SK-N-SH (cell line): ENCODE data around the gene FAM43A. TPM values are rescaled to one million over a fixed set of nuclear protein-coding genes. Genes with fewer than 3 reads are reported as not detected.

ENCODE experiments used
- CTCF ChIA-PET: fragments of 300-600, 350-600 bp; formaldehyde crosslinking; extraction: SDS; loops from one replicate; lab custom pipeline; 2021; lab: Yijun Ruan, JAX
- POLR2A ChIA-PET: fragments of 350-600 bp; sonication (Branson Sonifier 250); formaldehyde crosslinking; extraction: SDS; loops from one replicate; lab custom pipeline; 2020; ENCODE audit warnings: antibody characterized with exemption, inconsistent platforms; lab: Yijun Ruan, JAX
- DNase-seq: peaks from one replicate; pipeline ENCODE4 v3.0.0; 2012
- H2AFZ ChIP-seq: fragments of 200-600 bp; sonication (generic); 2 replicates; pipeline ENCODE4 v1.8.1; 2016; ENCODE audit warnings: antibody characterized with exemption, mild to moderate bottlenecking, low read depth
- H3F3A ChIP-seq: fragments of 200-600 bp; sonication (generic); replicated peaks from 2 replicates; pipeline ENCODE3; 2016; ENCODE audit warnings: antibody characterized with exemption, mild to moderate bottlenecking; ENCODE audit not compliant: insufficient read depth
- H3K27ac ChIP-seq, 2 experiments: fragments of 200-500 bp in 1 of 2; fragments of 200-600 bp in 1 of 2; sonication (Bioruptor generic) in 1 of 2; sonication (generic), shearing (Covaris generic) in 1 of 2; 2 replicates each; pipeline versions ENCODE4 v1.5.1 to v1.6.1; 2014 to 2016; ENCODE audit warnings: low read depth in 2 of 2, inconsistent platforms in 1 of 2, low read length in 1 of 2, mild to moderate bottlenecking in 1 of 2, mixed read lengths in 1 of 2
- H3K27me3 ChIP-seq: fragments of 200-600 bp; sonication (generic), shearing (Covaris generic); 2 replicates; pipeline ENCODE4 v1.6.1; 2016; ENCODE audit warnings: mixed run types; ENCODE audit not compliant: insufficient read depth
- H3K36me3 ChIP-seq, 2 experiments: fragments of 200-500 bp in 1 of 2; fragments of 200-600 bp in 1 of 2; sonication (Bioruptor generic) in 1 of 2; sonication (generic) in 1 of 2; replicated peaks in 1 of 2; 2 replicates each; pipeline versions ENCODE3 to v1.5.1; 2014 to 2016; ENCODE audit warnings: low read length in 1 of 2, mild to moderate bottlenecking in 1 of 2; ENCODE audit not compliant: insufficient read depth in 2 of 2, control insufficient read depth in 1 of 2
- H3K4me1 ChIP-seq, 2 experiments: fragments of 200-500 bp in 1 of 2; fragments of 200-600 bp in 1 of 2; sonication (Bioruptor generic) in 1 of 2; sonication (generic), shearing (Covaris generic) in 1 of 2; 2 replicates each; pipeline versions ENCODE4 v1.5.1 to v1.6.1; 2014 to 2016; ENCODE audit warnings: low read depth in 1 of 2, low read length in 1 of 2, mixed run types in 1 of 2; ENCODE audit not compliant: insufficient read depth in 2 of 2, control insufficient read depth in 1 of 2
- H3K4me2 ChIP-seq: fragments of 200-600 bp; sonication (generic), shearing (Covaris generic); 2 replicates; pipeline ENCODE4 v1.6.1; 2017; ENCODE audit warnings: mixed run types
- H3K4me3 ChIP-seq, 2 experiments: fragments of 200-500 bp in 1 of 2; fragments of 200-600 bp in 1 of 2; sonication (Bioruptor generic) in 1 of 2; sonication (generic), shearing (Covaris generic) in 1 of 2; 2 replicates each; pipeline versions ENCODE4 v1.5.1 to v1.8.1; 2014 to 2016; ENCODE audit warnings: low read depth in 2 of 2, inconsistent platforms in 1 of 2, low read length in 1 of 2, mild to moderate bottlenecking in 1 of 2, mixed read lengths in 1 of 2, moderate library complexity in 1 of 2
- H3K79me2 ChIP-seq: fragments of 200-600 bp; sonication (generic); 2 replicates; pipeline ENCODE4 v1.8.1; 2017; ENCODE audit warnings: mild to moderate bottlenecking; ENCODE audit not compliant: insufficient read depth
- H3K9ac ChIP-seq: fragments of 200-600 bp; sonication (generic); 2 replicates; pipeline ENCODE4 v1.6.1; 2017; ENCODE audit warnings: mixed run types
- H3K9me2 ChIP-seq: fragments of 200-600 bp; sonication (generic); 2 replicates; pipeline ENCODE4 v1.6.1; 2017; ENCODE audit warnings: mixed run types
- H3K9me3 ChIP-seq: fragments of 200-600 bp; sonication (generic); 2 replicates; pipeline ENCODE4 v1.6.1; 2017; ENCODE audit warnings: mixed run types, mild to moderate bottlenecking, moderate library complexity
- H4K20me1 ChIP-seq: fragments of 200-600 bp; sonication (generic); 2 replicates; pipeline ENCODE4 v1.6.1; 2017; ENCODE audit warnings: mild to moderate bottlenecking, mixed run types; ENCODE audit not compliant: insufficient read depth
- EZH2phosphoT487 ChIP-seq: fragments of 200-600 bp; sonication (generic); IDR thresholded peaks from 2 replicates; pipeline ENCODE4 v1.6.1; 2017; ENCODE audit warnings: low read depth, mixed run types, mild to moderate bottlenecking, antibody characterized with exemption, moderate library complexity, borderline replicate concordance
- FOSL2 ChIP-seq: IDR thresholded peaks from 2 replicates; pipeline ENCODE4 v1.4.0; 2012; ENCODE audit warnings: low read depth, mild to moderate bottlenecking, moderate library complexity, borderline replicate concordance
- MXI1 ChIP-seq: IDR thresholded peaks from 2 replicates; pipeline ENCODE4 v1.6.1; 2012; ENCODE audit warnings: mild to moderate bottlenecking, low read depth, low read length, improper control_type of control experiment
- NRF1 ChIP-seq: IDR thresholded peaks from 2 replicates; pipeline ENCODE4 v1.6.1; 2012; ENCODE audit warnings: low read depth, mild to moderate bottlenecking, low read length
- RAD21 ChIP-seq: IDR thresholded peaks from 2 replicates; pipeline ENCODE4 v1.6.1; 2012; ENCODE audit warnings: mild to moderate bottlenecking, low read length
- RCOR1 ChIP-seq: fragments of 150-350 bp; IDR thresholded peaks from 2 replicates; pipeline ENCODE4 v1.6.1; 2017; ENCODE audit warnings: antibody characterized with exemption, low read length
- REST ChIP-seq: IDR thresholded peaks from 2 replicates; pipeline ENCODE4 v1.6.1; 2012; ENCODE audit warnings: mild to moderate bottlenecking, low read depth, low read length, moderate library complexity
- RXRA ChIP-seq: IDR thresholded peaks from 2 replicates; pipeline ENCODE4 v1.4.0; 2012; ENCODE audit warnings: low read depth, mild to moderate bottlenecking, borderline replicate concordance
- SMC3 ChIP-seq: IDR thresholded peaks from 2 replicates; pipeline ENCODE4 v1.6.1; 2012; ENCODE audit warnings: low read depth, low read length, improper control_type of control experiment
- TCF12 ChIP-seq: IDR thresholded peaks from 2 replicates; pipeline ENCODE4 v1.4.0; 2012
- WGBS: methylation state at CpG from one replicate; pipeline ENCODE4 v1.1.6; 2017; ENCODE audit warnings: low lambda C conversion rate; 5-methylcytosine and 5-hydroxymethylcytosine counted together
- polyA plus RNA-seq, 3 experiments: library from polyadenylated mRNA; depleted of rRNA; stranded (reverse); fragments of >200 nt; gene quantifications; 2 replicates each; pipeline ENCODE4 v1.2.3, GENCODE V29; 2012
- TF ChIP-seq, protein P1 (sequence below): IDR thresholded peaks from 2 replicates; pipeline ENCODE4; 2012
- TF ChIP-seq, protein P2 (sequence below): fragments of 200-600 bp; sonication (generic); IDR thresholded peaks from 2 replicates; pipeline ENCODE4 v1.6.1; 2017; ENCODE audit warnings: antibody characterized with exemption, mild to moderate bottlenecking, moderate library complexity
- TF ChIP-seq, protein P3 (sequence below): fragments of 150-350 bp; IDR thresholded peaks from 2 replicates; pipeline ENCODE4 v1.6.1; 2016; ENCODE audit warnings: mild to moderate bottlenecking, low read depth, low read length
- TF ChIP-seq, protein P4 (sequence below): IDR thresholded peaks from 2 replicates; pipeline ENCODE4 v1.4.0; 2012; ENCODE audit warnings: low read depth

The FAM43A gene
- polyA plus RNA-seq, 1 of the 3 experiments (the other 2 are of a cell fraction), result 2.4 TPM

DNA sequence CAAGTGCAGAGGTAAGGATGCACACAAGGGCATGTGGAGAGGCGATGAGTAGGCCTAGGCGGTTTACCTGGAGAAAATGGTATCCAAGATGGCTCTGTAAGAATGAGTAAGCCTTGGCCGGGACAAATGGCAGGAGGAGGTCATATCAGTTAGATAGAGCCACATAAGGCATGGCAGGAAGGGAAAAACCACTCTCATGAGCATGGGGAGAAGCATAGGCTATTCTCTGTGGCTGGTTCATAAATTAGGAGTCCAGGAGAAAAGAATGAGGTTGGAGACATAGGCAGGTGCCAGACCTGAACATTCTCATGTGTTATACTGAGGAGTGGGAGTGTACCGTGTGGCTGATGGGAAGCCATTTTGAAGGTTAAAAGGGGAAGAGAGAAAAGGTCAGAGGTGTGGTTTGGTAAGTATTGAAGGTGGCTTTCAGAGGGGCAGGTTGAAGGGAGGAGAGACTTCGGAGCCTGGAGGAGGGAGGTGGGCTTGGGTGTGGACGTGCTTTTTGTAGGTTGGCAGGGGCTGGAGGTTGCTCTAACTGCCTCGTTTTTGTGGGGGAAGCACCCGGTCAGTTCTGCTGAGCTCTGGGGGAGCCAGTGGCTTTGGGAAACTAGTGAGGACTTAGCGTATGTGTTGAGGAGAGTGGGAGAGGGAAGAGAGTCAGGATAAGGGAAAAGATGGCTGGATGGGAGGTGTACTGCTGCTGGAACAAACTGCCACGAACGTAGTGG is 4.6 kb upstream of the FAM43A start:
- Histone ChIP-seq H4K20me1 (no peaks in the 10 kb centered on the region), H3K27ac (no peak overlapping the region), H3K4me2 (no peak overlapping the region), H3K36me3 (no peaks in the 10 kb centered on the region), H3K27me3 (no peaks in the 10 kb centered on the region), H2AFZ (no peak overlapping the region), H3K9me3 (no peaks in the 10 kb centered on the region), H3F3A (peaks cover 9% of the 10 kb centered on the region), H3K9me2 (no peaks in the 10 kb centered on the region), H3K4me3 (no peak overlapping the region), H3K4me1 (peaks cover 5 to 13% of the 10 kb centered on the region in 2 experiments; a peak in 1 of 4 replicates), H3K9ac (no peak overlapping the region), H3K79me2 (no peaks in the 10 kb centered on the region)
- no peak for DNase-seq
- CTCF ChIA-PET, result interaction anchor here (2.5 to 5.3 kb wide), 4 partner anchors 8 to 589 kb away, joined by 20 to 69 read pairs (median 49); partner anchors contain the start of genes LSG1 and XXYLT1
- POLR2A ChIA-PET, result no interaction called here
- WGBS, result 72% methylated on average over 11 of the region's 11 CpGs
- TF ChIP-seq TCF12, result no peak
- TF ChIP-seq EZH2phosphoT487, result no peak
- no peak for TF ChIP-seq NRF1
- no peak for TF ChIP-seq FOSL2
- TF ChIP-seq MXI1, result no peak
- TF ChIP-seq, protein P1, sequence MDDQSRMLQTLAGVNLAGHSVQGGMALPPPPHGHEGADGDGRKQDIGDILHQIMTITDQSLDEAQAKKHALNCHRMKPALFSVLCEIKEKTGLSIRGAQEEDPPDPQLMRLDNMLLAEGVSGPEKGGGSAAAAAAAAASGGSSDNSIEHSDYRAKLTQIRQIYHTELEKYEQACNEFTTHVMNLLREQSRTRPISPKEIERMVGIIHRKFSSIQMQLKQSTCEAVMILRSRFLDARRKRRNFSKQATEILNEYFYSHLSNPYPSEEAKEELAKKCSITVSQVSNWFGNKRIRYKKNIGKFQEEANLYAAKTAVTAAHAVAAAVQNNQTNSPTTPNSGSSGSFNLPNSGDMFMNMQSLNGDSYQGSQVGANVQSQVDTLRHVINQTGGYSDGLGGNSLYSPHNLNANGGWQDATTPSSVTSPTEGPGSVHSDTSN, result no peak
- TF ChIP-seq, protein P2, sequence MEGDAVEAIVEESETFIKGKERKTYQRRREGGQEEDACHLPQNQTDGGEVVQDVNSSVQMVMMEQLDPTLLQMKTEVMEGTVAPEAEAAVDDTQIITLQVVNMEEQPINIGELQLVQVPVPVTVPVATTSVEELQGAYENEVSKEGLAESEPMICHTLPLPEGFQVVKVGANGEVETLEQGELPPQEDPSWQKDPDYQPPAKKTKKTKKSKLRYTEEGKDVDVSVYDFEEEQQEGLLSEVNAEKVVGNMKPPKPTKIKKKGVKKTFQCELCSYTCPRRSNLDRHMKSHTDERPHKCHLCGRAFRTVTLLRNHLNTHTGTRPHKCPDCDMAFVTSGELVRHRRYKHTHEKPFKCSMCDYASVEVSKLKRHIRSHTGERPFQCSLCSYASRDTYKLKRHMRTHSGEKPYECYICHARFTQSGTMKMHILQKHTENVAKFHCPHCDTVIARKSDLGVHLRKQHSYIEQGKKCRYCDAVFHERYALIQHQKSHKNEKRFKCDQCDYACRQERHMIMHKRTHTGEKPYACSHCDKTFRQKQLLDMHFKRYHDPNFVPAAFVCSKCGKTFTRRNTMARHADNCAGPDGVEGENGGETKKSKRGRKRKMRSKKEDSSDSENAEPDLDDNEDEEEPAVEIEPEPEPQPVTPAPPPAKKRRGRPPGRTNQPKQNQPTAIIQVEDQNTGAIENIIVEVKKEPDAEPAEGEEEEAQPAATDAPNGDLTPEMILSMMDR, result no peak
- no peak for TF ChIP-seq REST
- TF ChIP-seq RAD21, result no peak
- TF ChIP-seq, protein P3, sequence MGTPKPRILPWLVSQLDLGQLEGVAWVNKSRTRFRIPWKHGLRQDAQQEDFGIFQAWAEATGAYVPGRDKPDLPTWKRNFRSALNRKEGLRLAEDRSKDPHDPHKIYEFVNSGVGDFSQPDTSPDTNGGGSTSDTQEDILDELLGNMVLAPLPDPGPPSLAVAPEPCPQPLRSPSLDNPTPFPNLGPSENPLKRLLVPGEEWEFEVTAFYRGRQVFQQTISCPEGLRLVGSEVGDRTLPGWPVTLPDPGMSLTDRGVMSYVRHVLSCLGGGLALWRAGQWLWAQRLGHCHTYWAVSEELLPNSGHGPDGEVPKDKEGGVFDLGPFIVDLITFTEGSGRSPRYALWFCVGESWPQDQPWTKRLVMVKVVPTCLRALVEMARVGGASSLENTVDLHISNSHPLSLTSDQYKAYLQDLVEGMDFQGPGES, result no peak
- TF ChIP-seq, protein P4, sequence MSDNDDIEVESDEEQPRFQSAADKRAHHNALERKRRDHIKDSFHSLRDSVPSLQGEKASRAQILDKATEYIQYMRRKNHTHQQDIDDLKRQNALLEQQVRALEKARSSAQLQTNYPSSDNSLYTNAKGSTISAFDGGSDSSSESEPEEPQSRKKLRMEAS, result no peak
- no peak for TF ChIP-seq RCOR1
- TF ChIP-seq RXRA, result no peak
- TF ChIP-seq SMC3, result no peak
